ENCODE data around the gene KLHL29. TPM values are rescaled to one million over a fixed set of nuclear protein-coding genes. Genes with fewer than 3 reads are reported as not detected.

Gene KLHL29
- total and polyA plus RNA-seq, 2 of the 13 experiments (the other 11 are each of a cell fraction or from before 2014, with no cell fraction given): 0.01 TPM; not detected in 1

GRCh38 chr2:23418461-23418911 is 33.5 kb downstream of the KLHL29 start:
- ATAC-seq (no peak), DNase-seq (ENCODE audit: low spot score) (no peak), FAIRE-seq (no peak)
- intact Hi-C loops (cut with micrococcal nuclease; ENCODE audit: unreplicated experiment) (no loop called here), in situ Hi-C loops (cut with HindIII; ENCODE audit: extremely low pct_ligation_motif_present, low pct_unique_long_range_greater_than_20kb) (no loop called here)
- BruUV-seq (replicated peaks): no TSS peak
- Histone ChIP-seq H3K4me2 (ENCODE audit: low read depth, low read length) (no peak overlapping the region), H3K9me3 (ENCODE audit: low read length) (no peaks in the 10 kb centered on the region), H3K36me3 (replicated peaks in 1 of 2; ENCODE audit: control insufficient read depth in 1 of 2, insufficient read depth in 2 of 2, low read length in 2 of 2) (no peaks in the 10 kb centered on the region), H3K4me3 (replicated peaks in 1 of 3; ENCODE audit: insufficient read depth in 1 of 3, low read depth in 2 of 3, low read length in 3 of 3) (no peak overlapping the region), H3K27ac (ENCODE audit: extremely low read length, insufficient read depth, low read length) (no peak overlapping the region), H3K4me1 (ENCODE audit: insufficient read depth, low read length) (no peaks in the 10 kb centered on the region), H3K79me2 (ENCODE audit: insufficient read depth, low read length) (no peaks in the 10 kb centered on the region), H3K27me3 (ENCODE audit: control insufficient read depth in 1 of 2, insufficient read depth in 2 of 2, low read length in 2 of 2) (no peaks in the 10 kb centered on the region; a peak in 1 of 5 replicates), H2AFZ (ENCODE audit: low read length) (no peak overlapping the region), H3K9ac (ENCODE audit: insufficient read depth, low read depth, low read length) (no peak overlapping the region), H4K20me1 (ENCODE audit: insufficient read depth, low read length) (no peaks in the 10 kb centered on the region)
- CTCF ChIA-PET (ENCODE audit: low intra/inter-chr PET ratio, low total read pairs): no interaction called here
- POLR2A ChIA-PET: no interaction called here
- 6% methylated on average over 6 of the region's 6 CpGs for WGBS (ENCODE audit: low lambda C conversion rate)
- TF ChIP-seq ZNF224 (CRISPR knock-in tag; IDR thresholded peaks at IDR 0.05) (no peak), GPN1 (CRISPR knock-in tag; IDR thresholded peaks at IDR 0.05; ENCODE audit: borderline replicate concordance) (no peak), ZNF138 (CRISPR knock-in tag; IDR thresholded peaks at IDR 0.05; ENCODE audit: low read depth) (no peak), ZEB1 (IDR thresholded peaks at IDR 0.05; ENCODE audit: insufficient replicate concordance, low read depth) (no peak), ZNF326 (CRISPR knock-in tag; IDR thresholded peaks at IDR 0.05; ENCODE audit: borderline replicate concordance) (no peak), CBX2 (IDR thresholded peaks at IDR 0.05; ENCODE audit: low read depth, low read length) (no peak), CBX2 (CRISPR knock-in tag; IDR thresholded peaks at IDR 0.05; ENCODE audit: low read depth) (no peak), TBX3 (IDR thresholded peaks at IDR 0.05; ENCODE audit: borderline replicate concordance) (no peak), MIER2 (CRISPR knock-in tag; IDR thresholded peaks at IDR 0.05) (no peak), ZNF256 (CRISPR knock-in tag; conservative IDR thresholded peaks at IDR 0.05) (no peak), ZBTB8A (CRISPR knock-in tag; IDR thresholded peaks at IDR 0.05; ENCODE audit: borderline replicate concordance, low read depth) (no peak)
- TF ChIP-seq, protein P1, sequence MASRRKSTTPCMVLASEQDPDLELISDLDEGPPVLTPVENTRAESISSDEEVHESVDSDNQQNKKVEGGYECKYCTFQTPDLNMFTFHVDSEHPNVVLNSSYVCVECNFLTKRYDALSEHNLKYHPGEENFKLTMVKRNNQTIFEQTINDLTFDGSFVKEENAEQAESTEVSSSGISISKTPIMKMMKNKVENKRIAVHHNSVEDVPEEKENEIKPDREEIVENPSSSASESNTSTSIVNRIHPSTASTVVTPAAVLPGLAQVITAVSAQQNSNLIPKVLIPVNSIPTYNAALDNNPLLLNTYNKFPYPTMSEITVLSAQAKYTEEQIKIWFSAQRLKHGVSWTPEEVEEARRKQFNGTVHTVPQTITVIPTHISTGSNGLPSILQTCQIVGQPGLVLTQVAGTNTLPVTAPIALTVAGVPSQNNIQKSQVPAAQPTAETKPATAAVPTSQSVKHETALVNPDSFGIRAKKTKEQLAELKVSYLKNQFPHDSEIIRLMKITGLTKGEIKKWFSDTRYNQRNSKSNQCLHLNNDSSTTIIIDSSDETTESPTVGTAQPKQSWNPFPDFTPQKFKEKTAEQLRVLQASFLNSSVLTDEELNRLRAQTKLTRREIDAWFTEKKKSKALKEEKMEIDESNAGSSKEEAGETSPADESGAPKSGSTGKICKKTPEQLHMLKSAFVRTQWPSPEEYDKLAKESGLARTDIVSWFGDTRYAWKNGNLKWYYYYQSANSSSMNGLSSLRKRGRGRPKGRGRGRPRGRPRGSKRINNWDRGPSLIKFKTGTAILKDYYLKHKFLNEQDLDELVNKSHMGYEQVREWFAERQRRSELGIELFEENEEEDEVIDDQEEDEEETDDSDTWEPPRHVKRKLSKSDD (CRISPR knock-in tag; IDR thresholded peaks at IDR 0.05; ENCODE audit: low read depth): no peak
- TF ChIP-seq, protein P2, sequence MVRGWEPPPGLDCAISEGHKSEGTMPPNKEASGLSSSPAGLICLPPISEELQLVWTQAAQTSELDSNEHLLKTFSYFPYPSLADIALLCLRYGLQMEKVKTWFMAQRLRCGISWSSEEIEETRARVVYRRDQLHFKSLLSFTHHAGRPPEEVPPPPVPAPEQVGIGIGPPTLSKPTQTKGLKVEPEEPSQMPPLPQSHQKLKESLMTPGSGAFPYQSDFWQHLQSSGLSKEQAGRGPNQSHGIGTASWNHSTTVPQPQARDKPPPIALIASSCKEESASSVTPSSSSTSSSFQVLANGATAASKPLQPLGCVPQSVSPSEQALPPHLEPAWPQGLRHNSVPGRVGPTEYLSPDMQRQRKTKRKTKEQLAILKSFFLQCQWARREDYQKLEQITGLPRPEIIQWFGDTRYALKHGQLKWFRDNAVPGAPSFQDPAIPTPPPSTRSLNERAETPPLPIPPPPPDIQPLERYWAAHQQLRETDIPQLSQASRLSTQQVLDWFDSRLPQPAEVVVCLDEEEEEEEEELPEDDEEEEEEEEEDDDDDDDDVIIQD (CRISPR knock-in tag; IDR thresholded peaks at IDR 0.05; ENCODE audit: low read depth): no peak

All from HepG2 (cell line).